ENCODE data around the gene TRIM40. TPM values are rescaled to one million over a fixed set of nuclear protein-coding genes. Genes with fewer than 3 reads are reported as not detected.

The TRIM40 gene
- total and polyA plus RNA-seq, 5 donors from 2014 or later = 0.39 TPM; not detected in 4

GRCh38 chr6:30152910-30153610 is 17.1 kb downstream of the TRIM40 start:
- ATAC-seq (ENCODE audit: low read depth in 2 of 2) (no peak), DNase-seq (no peak)
- no peaks in the 10 kb centered on the region for H3K9me3 Mint-ChIP-seq
- no peak overlapping the region for H3K4me3 ChIP-seq (ENCODE audit: low read depth, low read length)
- H3K4me1 Mint-ChIP-seq = peaks cover 0 to 5% (median 2%) of the 10 kb centered on the region in 4 donors
- no peaks in the 10 kb centered on the region for H3K36me3 Mint-ChIP-seq
- H3K27ac ChIP-seq (ENCODE audit: insufficient read depth, low read length, poor library complexity, severe bottlenecking) = no peak overlapping the region
- no peaks in the 10 kb centered on the region for H3K4me1 ChIP-seq (ENCODE audit: control insufficient read depth, insufficient read depth, low read length, poor library complexity, severe bottlenecking)
- H3K4me3 Mint-ChIP-seq = no peak overlapping the region
- H3K27ac Mint-ChIP-seq = no peak overlapping the region
- H3K36me3 ChIP-seq (ENCODE audit: control insufficient read depth, insufficient read depth, low read length) = no peaks in the 10 kb centered on the region
- no peaks in the 10 kb centered on the region for H3K9me3 ChIP-seq (ENCODE audit: control insufficient read depth in 2 of 2, low read length in 2 of 2)
- peaks cover 60% of the 10 kb centered on the region for H3K27me3 Mint-ChIP-seq
- H3K27me3 ChIP-seq (ENCODE audit: control insufficient read depth, insufficient read depth, low read length) = peaks cover 24% of the 10 kb centered on the region

- no peak for ATAC-seq (ENCODE audit: low read depth in 2 of 2)
- peaks cover 52% of the 10 kb centered on the region for H3K27me3 Mint-ChIP-seq
- H3K4me3 ChIP-seq (ENCODE audit: low read depth, low read length) = no peak overlapping the region
Measured at GRCh38 chr6:30154061-30154460, 18.1 kb downstream of the TRIM40 start.

GRCh38 chr6:30154709-30155519 is 19.0 kb downstream of the TRIM40 start:
- H3K4me3 Mint-ChIP-seq = no peak overlapping the region
- no peak overlapping the region for H3K27ac Mint-ChIP-seq
- Histone ChIP-seq H3K9me3 (ENCODE audit: control insufficient read depth in 2 of 2, low read length in 2 of 2) (no peaks in the 10 kb centered on the region), H3K27ac (ENCODE audit: insufficient read depth, low read length, poor library complexity, severe bottlenecking) (no peak overlapping the region), H3K4me1 (ENCODE audit: control insufficient read depth, insufficient read depth, low read length, poor library complexity, severe bottlenecking) (no peaks in the 10 kb centered on the region), H3K27me3 (ENCODE audit: control insufficient read depth, insufficient read depth, low read length) (peaks cover 24% of the 10 kb centered on the region), H3K4me3 (ENCODE audit: low read depth, low read length) (no peak overlapping the region), H3K36me3 (ENCODE audit: control insufficient read depth, insufficient read depth, low read length) (no peaks in the 10 kb centered on the region)
- H3K4me1 Mint-ChIP-seq = peaks cover 0 to 5% (median under 1%) of the 10 kb centered on the region in 4 donors
- no peak for ATAC-seq (ENCODE audit: low read depth in 2 of 2)
- H3K27me3 Mint-ChIP-seq = peaks cover 49% of the 10 kb centered on the region
- H3K9me3 Mint-ChIP-seq = no peaks in the 10 kb centered on the region
- no peaks in the 10 kb centered on the region for H3K36me3 Mint-ChIP-seq
- DNase-seq = no peak

More at GRCh38 chr6:30154061-30154460, 18.1 kb downstream of the TRIM40 start:
- Mint-ChIP-seq H3K36me3 (no peaks in the 10 kb centered on the region), H3K9me3 (no peaks in the 10 kb centered on the region), H3K27ac (no peak overlapping the region), H3K4me3 (no peak overlapping the region), H3K4me1 (peaks cover 0 to 5% (median under 1%) of the 10 kb centered on the region in 4 donors)
- no peak overlapping the region for H3K27ac ChIP-seq (ENCODE audit: insufficient read depth, low read length, poor library complexity, severe bottlenecking)
- H3K27me3 ChIP-seq (ENCODE audit: control insufficient read depth, insufficient read depth, low read length) = peaks cover 24% of the 10 kb centered on the region
- no peaks in the 10 kb centered on the region for H3K4me1 ChIP-seq (ENCODE audit: control insufficient read depth, insufficient read depth, low read length, poor library complexity, severe bottlenecking)
- no peak for DNase-seq
- no peaks in the 10 kb centered on the region for H3K36me3 ChIP-seq (ENCODE audit: control insufficient read depth, insufficient read depth, low read length)
- no peaks in the 10 kb centered on the region for H3K9me3 ChIP-seq (ENCODE audit: control insufficient read depth in 2 of 2, low read length in 2 of 2)

GRCh38 chr6:30155520-30156261 is 19.8 kb downstream of the TRIM40 start:
- Histone ChIP-seq H3K27me3 (ENCODE audit: control insufficient read depth, insufficient read depth, low read length) (peaks cover 24% of the 10 kb centered on the region), H3K36me3 (ENCODE audit: control insufficient read depth, insufficient read depth, low read length) (no peaks in the 10 kb centered on the region), H3K27ac (ENCODE audit: insufficient read depth, low read length, poor library complexity, severe bottlenecking) (no peak overlapping the region), H3K4me3 (ENCODE audit: low read depth, low read length) (no peak overlapping the region), H3K4me1 (ENCODE audit: control insufficient read depth, insufficient read depth, low read length, poor library complexity, severe bottlenecking) (no peaks in the 10 kb centered on the region), H3K9me3 (ENCODE audit: control insufficient read depth in 2 of 2, low read length in 2 of 2) (no peaks in the 10 kb centered on the region)
- ATAC-seq (ENCODE audit: low read depth in 2 of 2) (no peak), DNase-seq (no peak)
- H3K36me3 Mint-ChIP-seq = no peaks in the 10 kb centered on the region
- H3K4me1 Mint-ChIP-seq = peaks cover 0 to 5% (median under 1%) of the 10 kb centered on the region in 4 donors
- H3K4me3 Mint-ChIP-seq = no peak overlapping the region
- H3K9me3 Mint-ChIP-seq = no peaks in the 10 kb centered on the region
- H3K27ac Mint-ChIP-seq = no peak overlapping the region
- peaks cover 42% of the 10 kb centered on the region for H3K27me3 Mint-ChIP-seq

- no peak for DNase-seq
- Histone ChIP-seq H3K4me3 (ENCODE audit: low read depth, low read length) (no peak overlapping the region), H3K9me3 (ENCODE audit: control insufficient read depth in 2 of 2, low read length in 2 of 2) (no peaks in the 10 kb centered on the region), H3K36me3 (ENCODE audit: control insufficient read depth, insufficient read depth, low read length) (no peaks in the 10 kb centered on the region), H3K4me1 (ENCODE audit: control insufficient read depth, insufficient read depth, low read length, poor library complexity, severe bottlenecking) (no peaks in the 10 kb centered on the region), H3K27ac (ENCODE audit: insufficient read depth, low read length, poor library complexity, severe bottlenecking) (no peak overlapping the region), H3K27me3 (ENCODE audit: control insufficient read depth, insufficient read depth, low read length) (peaks cover 21% of the 10 kb centered on the region)
- Mint-ChIP-seq H3K4me1 (peaks cover 0 to 5% (median under 1%) of the 10 kb centered on the region in 4 donors), H3K27ac (no peak overlapping the region), H3K4me3 (no peak overlapping the region), H3K36me3 (no peaks in the 10 kb centered on the region), H3K9me3 (no peaks in the 10 kb centered on the region), H3K27me3 (peaks cover 42% of the 10 kb centered on the region)
- no peak for ATAC-seq (ENCODE audit: low read depth in 2 of 2)
Measured at GRCh38 chr6:30156262-30156599, 20.3 kb downstream of the TRIM40 start.

- Mint-ChIP-seq H3K4me3 (no peak overlapping the region), H3K27me3 (peaks cover 39% of the 10 kb centered on the region), H3K9me3 (no peaks in the 10 kb centered on the region), H3K4me1 (peaks cover 0 to 2% (median under 1%) of the 10 kb centered on the region in 4 donors), H3K36me3 (no peaks in the 10 kb centered on the region), H3K27ac (no peak overlapping the region)
- H3K27me3 ChIP-seq (ENCODE audit: control insufficient read depth, insufficient read depth, low read length) = peaks cover 21% of the 10 kb centered on the region
- DNase-seq = no peak
- H3K4me1 ChIP-seq (ENCODE audit: control insufficient read depth, insufficient read depth, low read length, poor library complexity, severe bottlenecking) = no peaks in the 10 kb centered on the region
- no peak overlapping the region for H3K4me3 ChIP-seq (ENCODE audit: low read depth, low read length)
- no peaks in the 10 kb centered on the region for H3K36me3 ChIP-seq (ENCODE audit: control insufficient read depth, insufficient read depth, low read length)
- H3K27ac ChIP-seq (ENCODE audit: insufficient read depth, low read length, poor library complexity, severe bottlenecking) = no peak overlapping the region
- ATAC-seq (ENCODE audit: low read depth in 2 of 2) = no peak
- H3K9me3 ChIP-seq (ENCODE audit: control insufficient read depth in 2 of 2, low read length in 2 of 2) = no peaks in the 10 kb centered on the region
Measured at GRCh38 chr6:30156774-30157173, 20.8 kb downstream of the TRIM40 start.

- no peak overlapping the region for H3K27ac Mint-ChIP-seq
- no peaks in the 10 kb centered on the region for H3K9me3 ChIP-seq (ENCODE audit: control insufficient read depth in 2 of 2, low read length in 2 of 2)
- no peak overlapping the region for H3K4me3 ChIP-seq (ENCODE audit: low read depth, low read length)
- H3K9me3 Mint-ChIP-seq = no peaks in the 10 kb centered on the region
- peaks cover 38% of the 10 kb centered on the region for H3K27me3 Mint-ChIP-seq
- H3K4me1 Mint-ChIP-seq = peaks cover 0 to 6% (median 2%) of the 10 kb centered on the region in 4 donors
- no peaks in the 10 kb centered on the region for H3K4me1 ChIP-seq (ENCODE audit: control insufficient read depth, insufficient read depth, low read length, poor library complexity, severe bottlenecking)
- ATAC-seq (ENCODE audit: low read depth in 2 of 2) (no peak), DNase-seq (no peak)
- H3K4me3 Mint-ChIP-seq = no peak overlapping the region
- H3K36me3 ChIP-seq (ENCODE audit: control insufficient read depth, insufficient read depth, low read length) = no peaks in the 10 kb centered on the region
- peaks cover 21% of the 10 kb centered on the region for H3K27me3 ChIP-seq (ENCODE audit: control insufficient read depth, insufficient read depth, low read length)
- H3K27ac ChIP-seq (ENCODE audit: insufficient read depth, low read length, poor library complexity, severe bottlenecking) = no peak overlapping the region
- no peaks in the 10 kb centered on the region for H3K36me3 Mint-ChIP-seq
Measured at GRCh38 chr6:30157581-30157980, 21.6 kb downstream of the TRIM40 start.
